Thyroid gland (tissue), 4 donors: Measurements from ENCODE around the gene TYW1B.
"Not testable (repeated sequence)": the region's sequence is repeated elsewhere in the genome, so short reads cannot be mapped to it uniquely, and the experiment has no call there.

Experiments used
- CTCF ChIP-seq, 6 experiments: fragments of 200-600 bp in 3 of 6; fragments of 450-650 bp in 3 of 6; sonication (generic) in 3 of 6; IDR thresholded peaks; one replicate each; pipeline ENCODE4 v1.5.1; 2016 to 2019; ENCODE audit warnings: antibody characterized with exemption in 6 of 6, mild to moderate bottlenecking in 2 of 6, inconsistent platforms in 1 of 6, moderate library complexity in 1 of 6
- POLR2A ChIP-seq, 2 donors: fragments of 450-650 bp; IDR thresholded peaks; one replicate each; pipeline ENCODE4 v1.6.1; 2017; ENCODE audit warnings: antibody characterized with exemption in 2 of 2, mild to moderate bottlenecking in 2 of 2, moderate library complexity in 1 of 2

GRCh38 chr7:72708371-72709050 lies 119.5 kb downstream of the TYW1B start:
- not testable (repeated sequence) for TF ChIP-seq CTCF, POLR2A (IDR thresholded peaks at IDR 0.05)
